ENCODE data around the gene SLIT3.

SLIT3 gene

GRCh38 chr5:169015991-169016390 is 284.9 kb downstream of the SLIT3 start:
- FAIRE-seq = no peak

DNA sequence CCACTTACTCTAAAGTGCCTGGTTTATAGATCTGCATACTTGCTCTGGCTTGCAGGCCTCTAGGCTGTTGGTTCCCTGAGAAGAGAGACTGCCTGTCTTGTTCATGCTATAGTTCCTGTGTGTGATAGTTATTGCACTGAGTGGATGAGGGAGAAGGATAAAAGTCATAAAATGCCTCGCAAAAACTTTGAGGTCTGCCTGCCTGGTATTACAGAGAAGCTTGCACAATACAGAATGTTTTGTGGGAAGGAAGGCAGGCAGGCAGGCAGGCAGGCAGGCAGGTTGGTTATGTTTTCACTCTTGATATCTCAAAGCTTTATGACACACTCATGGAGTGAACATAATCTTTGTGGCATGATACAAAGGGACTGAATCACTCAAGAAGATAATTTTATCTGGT is 287.1 kb downstream of the SLIT3 start:
- no peak for FAIRE-seq

GRCh38 chr5:169013208-169013728 is 287.7 kb downstream of the SLIT3 start:
- FAIRE-seq = no peak

DNA sequence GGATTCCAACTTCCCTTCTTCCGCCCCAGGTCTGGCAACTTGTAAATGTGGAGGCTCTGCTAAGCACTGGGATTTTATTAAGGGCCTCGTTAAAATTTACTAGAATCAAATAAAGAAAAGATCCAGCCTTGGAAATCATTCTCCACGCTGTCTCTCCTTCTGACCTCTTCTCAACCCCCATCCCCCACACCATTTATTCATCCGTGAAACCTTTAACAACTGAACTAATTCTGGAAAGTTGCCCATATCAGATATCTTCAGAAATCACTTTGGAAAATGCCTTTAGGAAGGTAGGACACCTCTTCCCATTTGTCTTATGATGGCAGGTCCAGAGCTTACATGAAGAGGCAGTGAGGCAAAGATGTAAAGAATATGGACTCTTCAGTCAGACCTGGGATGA is 288.5 kb downstream of the SLIT3 start:
- no peak for FAIRE-seq

- no peak for FAIRE-seq
These were observed 289.5 kb downstream of the SLIT3 start for GRCh38 chr5:169011451-169011850.

GRCh38 chr5:169011009-169011408 is 289.9 kb downstream of the SLIT3 start:
- no peak for FAIRE-seq

GRCh38 chr5:169009123-169009522 is 291.8 kb downstream of the SLIT3 start:
- FAIRE-seq = peak; percentile 72

GRCh38 chr5:169006842-169007790 is 293.8 kb downstream of the SLIT3 start:
- FAIRE-seq = no peak

DNA sequence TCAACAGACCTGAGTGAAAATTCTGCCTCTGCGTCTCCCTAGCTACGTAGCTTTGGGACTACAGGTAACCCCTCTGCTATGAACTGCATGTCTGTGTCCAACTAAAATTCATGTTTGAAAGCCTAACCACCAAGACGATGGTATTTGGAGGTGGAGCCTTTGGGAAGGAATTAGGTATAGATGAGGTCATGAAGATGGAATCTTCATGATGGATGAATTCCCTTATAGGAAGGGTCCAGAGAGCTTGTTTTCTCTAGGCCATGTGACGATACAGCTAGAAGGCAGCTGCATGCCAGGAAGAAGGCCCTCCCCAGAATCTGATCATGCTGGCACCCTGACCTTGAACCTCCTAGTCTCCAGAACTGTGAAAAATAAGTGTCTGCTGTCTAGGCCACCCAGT is 296.4 kb downstream of the SLIT3 start:
- FAIRE-seq = no peak

GRCh38 chr5:169003721-169004541 is 297.0 kb downstream of the SLIT3 start:
- no peak for FAIRE-seq

DNA sequence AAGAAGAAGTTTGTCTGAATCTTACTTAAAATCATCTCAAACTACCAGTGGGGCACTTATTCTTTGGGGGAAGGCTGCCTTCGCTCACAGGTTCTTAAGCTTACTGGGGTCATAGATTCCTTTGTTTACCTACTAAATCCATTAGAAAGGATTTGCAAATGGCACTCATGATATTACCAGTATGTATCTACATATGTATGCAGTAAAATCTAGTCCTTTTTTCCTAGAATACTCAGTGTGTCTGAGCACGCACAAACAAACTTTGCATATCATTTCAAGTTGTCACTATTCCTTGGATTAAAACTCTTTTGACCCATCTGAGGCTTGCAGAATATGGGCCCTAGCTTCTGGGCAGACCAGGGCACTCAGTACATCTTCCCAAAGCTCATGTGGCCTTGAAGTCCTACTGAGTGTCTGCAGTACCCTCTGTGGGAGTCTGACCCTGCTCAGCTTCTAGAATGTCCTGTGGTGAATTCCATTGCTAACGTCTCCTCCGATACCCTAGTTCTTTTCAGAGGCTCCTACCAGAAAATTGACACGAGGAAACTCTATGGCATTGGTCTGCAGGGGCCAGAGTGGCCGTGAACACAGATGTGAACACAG is 297.9 kb downstream of the SLIT3 start:
- FAIRE-seq = no peak

- FAIRE-seq = no peak
These were observed 299.5 kb downstream of the SLIT3 start for GRCh38 chr5:169001394-169001793.

GRCh38 chr5:168995024-168995423 is 305.9 kb downstream of the SLIT3 start:
- no peak for FAIRE-seq

DNA sequence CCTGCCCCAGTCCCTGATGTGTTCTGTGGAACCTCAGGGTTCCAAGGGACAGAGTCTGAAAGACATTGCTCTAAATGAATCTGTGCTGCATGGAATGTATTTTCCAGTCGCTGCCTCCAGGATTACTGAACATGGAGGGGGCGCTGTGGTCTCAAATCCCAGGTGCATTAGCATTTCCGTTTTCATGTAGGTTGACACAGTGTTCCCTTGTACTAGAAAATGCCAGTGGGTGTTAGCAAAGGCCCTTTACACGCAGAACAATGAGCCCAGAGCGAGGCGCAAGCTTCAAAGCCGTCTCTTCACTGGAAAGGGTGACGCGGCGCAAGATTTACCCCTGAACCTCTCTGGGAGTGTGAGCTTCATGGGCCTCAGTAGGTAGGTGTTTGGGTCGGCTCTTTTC is 308.3 kb downstream of the SLIT3 start:
- FAIRE-seq = no peak

DNA sequence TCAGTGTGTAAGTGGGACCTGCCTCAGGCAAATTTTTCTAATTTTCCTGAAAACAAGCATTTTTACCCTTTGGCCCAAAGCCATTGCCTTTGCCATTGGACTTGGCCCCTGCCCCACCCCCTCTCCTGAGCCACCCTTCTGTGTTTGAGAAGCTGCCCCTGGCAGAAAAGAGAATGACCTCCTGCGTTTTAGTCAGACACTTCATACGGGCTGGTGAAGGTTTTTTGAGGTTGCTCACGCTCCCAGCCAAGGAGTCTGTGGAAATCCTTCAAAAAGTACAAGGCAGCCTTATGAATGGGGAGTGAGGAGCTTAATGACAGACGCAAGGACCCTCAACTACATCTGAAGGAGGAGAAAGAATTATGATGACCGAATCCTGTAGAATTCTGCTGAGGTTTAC is 308.9 kb downstream of the SLIT3 start:
- no peak for FAIRE-seq

DNA sequence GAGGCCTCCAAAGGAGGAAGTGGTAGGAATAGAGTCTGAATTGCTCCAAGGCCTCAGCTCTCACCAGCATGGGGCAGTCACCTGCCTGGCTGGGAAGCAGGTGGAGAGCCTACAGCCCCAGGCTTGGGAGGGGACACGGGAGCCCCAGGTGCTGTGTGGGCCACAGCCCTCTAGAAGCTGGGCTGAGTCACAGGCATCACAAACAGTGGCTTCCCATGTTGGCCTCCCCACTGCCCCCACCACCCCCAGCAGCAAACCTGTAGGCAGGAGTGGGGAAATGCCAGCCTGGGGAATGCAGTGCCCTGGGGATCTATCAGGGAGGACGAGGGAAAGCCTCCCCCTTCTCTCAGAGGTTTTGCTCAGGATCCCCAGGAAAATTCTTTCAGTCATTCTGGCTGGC is 309.6 kb downstream of the SLIT3 start:
- no peak for FAIRE-seq

- FAIRE-seq = no peak
These were observed 310.3 kb downstream of the SLIT3 start for GRCh38 chr5:168990679-168991078.

GRCh38 chr5:168989731-168990505 is 311.0 kb downstream of the SLIT3 start:
- FAIRE-seq = no peak

DNA sequence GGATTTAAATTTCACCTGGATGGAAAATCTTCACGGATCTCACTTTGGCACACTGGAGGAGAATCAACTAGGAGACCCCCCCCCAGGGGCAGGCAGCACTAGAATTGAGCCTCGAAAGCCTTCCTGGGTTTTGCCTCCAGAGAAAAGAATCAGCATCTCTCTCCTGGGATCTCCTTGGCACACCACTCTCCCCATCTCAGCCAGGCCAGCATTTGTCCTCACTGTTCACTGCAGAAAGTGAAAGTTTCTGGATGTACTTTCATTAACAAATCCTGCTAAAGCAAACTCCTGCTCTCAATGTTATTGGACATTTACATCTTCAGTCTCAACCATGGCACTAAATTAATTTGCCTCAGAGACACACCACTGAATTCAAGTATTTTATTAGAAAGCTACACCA is 312.2 kb downstream of the SLIT3 start:
- FAIRE-seq = no peak

- FAIRE-seq = peak; percentile 5
These were observed 313.2 kb downstream of the SLIT3 start for GRCh38 chr5:168987543-168988300.

DNA sequence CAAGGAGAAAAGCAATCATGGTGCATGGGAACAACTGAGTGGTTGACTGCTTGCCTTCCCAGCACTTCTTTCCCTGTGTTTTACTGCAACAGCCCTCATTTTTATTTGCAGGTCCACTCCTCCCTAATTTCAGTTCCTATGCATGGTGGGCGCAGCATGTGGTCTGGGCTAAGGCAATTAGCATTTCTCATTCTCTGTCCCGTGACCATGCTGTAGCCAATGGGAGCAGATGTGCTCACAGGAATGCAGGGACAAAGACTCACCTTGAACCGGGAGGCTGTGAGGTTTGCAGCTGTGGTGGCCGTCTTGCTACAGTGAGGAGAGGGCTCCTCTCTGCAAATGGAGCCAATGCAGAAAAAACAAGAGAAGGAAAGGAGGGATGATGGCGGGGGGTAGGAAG is 315.5 kb downstream of the SLIT3 start:
- no peak for FAIRE-seq
